ENCODE results near the gene ZSCAN23.
A peak's percentile ranks its signal among the peaks of the same experiment; 100 is the strongest.
"Not testable (repeated sequence)": the region's sequence is repeated elsewhere in the genome, so short reads cannot be mapped to it uniquely, and the experiment has no call there.

Gene ZSCAN23

DNA sequence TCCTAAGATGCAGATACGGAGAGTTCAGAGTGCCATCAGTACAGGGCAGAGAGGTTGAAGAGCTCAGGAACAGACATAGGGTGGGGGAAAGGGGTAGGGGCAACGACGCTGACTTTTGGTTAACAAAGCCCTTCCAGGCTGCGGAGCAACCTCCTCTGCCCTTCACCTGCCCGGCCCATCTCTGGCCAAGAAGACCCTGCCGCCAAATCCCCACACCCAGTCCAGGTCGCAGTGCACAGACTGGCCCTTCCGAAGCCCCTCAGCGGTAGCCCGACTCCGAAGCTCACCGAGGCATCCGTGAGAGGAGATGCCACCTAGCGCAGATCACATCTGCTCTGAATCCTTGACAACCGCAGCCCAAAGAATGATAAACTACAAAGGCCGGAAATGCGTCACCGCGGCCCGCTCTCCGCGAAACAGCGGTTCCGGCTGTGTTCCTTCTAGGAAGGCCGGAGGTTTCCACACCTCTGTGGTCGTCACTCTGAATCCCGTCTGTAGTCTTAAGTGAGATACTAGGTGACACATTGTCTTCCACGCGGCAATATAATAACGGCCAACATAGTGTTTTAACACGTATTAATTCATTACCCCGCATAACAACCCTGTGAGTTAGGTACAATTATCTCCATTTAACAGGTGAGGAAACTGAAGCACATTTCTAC lies at the start of gene ZSCAN23:
Gene ZSCAN23 (minus strand): TSS at position 380 of the 662 bp plus-strand sequence. CDS start 7,225 bp downstream, outside the sequence.
- peak; percentile 79 for DNase-seq

DNA sequence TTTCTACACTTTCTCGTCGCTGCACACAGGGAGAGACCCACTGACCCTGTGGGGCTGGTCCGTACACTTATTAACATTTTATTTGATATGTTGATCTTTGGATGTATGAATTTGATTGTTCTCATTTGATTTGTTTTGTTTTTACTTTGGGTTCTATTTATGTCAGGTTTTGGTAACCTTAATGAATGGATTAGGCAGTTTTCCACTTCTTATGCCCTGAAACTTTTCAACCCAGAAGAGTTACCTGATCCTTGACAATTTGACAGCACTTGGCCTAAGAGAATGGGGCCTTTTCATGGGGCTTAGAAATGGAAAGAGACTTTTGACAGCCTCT lies 48.7 kb upstream of the ZSCAN23 start:
- DNase-seq: no peak

GRCh38 chr6:28490205-28490890 lies 47.1 kb upstream of the ZSCAN23 start:
- DNase-seq: no peak

DNA sequence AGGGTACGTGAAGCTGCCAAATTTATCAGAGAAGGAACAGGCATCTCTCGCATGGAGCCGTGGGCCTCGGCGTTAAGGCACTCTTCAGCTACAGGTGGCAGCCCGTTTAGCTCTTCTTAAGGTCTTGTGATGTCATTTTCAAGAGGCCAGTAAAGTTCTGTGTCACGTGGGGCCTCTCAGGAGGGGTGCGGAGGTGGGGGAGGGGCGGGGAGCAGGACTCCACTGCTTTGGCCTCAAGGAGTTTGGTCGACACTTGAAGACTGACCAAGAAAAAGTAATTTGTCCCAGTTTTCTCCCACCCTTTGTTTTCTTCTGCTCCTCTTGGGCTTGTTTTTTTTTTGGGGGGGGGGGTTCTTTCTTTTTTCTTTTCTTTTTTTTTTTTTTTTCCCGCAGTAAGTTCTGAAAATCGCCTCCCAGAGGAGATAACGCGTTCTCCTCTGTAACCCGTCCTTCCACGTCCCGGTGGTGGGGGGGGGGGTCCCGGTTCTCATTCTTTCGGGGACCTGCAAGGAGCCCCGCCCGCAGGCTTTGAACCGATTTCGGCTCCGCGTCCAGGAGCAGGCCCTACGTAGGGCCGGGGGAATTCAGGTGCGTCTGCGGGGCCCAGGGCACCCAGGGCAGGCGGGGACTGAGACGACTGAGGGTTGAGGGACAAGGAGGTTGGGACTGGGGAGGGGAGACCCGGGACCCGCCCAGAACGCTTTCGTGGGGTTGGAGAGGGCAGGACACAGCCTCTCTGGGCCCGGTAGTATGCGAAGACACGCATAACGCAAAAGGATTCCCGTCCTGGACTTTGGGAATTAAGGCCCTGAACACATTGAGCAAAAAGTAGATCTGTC lies 46.3 kb upstream of the ZSCAN23 start:
- no peak for DNase-seq

DNA sequence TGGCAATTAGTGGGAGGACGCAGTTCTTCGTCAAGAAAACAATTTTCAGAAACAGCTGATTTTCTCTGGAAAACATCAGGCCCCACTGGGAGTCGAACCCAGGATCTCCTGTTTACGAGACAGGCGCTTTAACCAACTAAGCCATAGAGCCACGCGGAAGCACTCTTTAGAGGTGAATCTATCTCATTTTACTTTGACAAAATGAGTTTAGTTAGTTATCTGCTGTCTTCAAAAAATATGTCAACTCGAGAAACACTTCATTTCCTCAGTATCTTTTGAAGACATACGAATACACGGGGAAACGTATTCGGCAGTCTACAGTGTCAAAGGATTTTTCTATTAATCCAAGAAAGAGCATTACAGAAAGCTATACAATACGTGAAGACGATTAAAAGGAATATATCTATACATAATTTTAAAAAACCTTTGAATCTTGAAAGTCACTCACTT lies 45.6 kb upstream of the ZSCAN23 start:
- DNase-seq: no peak

DNA sequence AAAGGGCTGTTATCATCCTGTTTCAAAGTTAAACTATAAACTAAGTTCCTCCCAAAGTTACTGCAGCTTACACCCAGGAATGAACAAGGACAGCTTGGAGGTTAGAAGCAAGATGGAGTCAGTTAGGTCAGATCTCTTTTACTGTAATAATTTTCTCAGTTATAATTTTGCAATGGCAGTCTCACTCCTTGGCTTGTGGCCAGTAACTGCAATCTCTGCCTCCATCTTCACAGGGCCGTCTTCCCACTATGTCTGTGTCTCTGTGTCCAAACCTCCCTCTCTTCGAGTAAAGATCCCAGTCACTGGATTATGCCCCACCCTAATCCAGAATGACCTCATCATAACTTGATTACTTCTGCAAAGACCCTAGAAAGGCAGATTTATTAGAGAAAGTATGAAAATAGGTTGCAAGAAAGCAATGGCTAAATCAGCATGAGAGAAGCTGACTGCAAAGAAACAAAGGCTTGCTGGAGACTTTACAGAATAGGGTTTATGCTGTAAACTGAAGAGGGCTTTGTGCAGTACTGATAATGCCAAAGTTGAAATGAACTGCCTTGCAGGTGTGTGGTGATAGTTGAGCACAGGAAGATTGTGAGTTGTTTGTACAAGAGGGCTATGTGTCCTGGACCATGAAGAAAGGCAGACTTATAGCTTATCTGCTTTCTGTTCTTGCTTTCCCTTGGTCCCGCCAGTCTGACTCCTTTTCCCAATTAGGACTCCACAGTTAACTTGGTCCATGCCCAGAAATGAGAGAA lies 43.9 kb upstream of the ZSCAN23 start:
- DNase-seq: no peak

GRCh38 chr6:28486533-28486932 lies 43.2 kb upstream of the ZSCAN23 start:
- DNase-seq: no peak

GRCh38 chr6:28485482-28485881 lies 42.2 kb upstream of the ZSCAN23 start:
- DNase-seq: no peak

- no peak for DNase-seq
These were observed 37.1 kb upstream of the ZSCAN23 start for GRCh38 chr6:28480253-28480932.

GRCh38 chr6:28478518-28478917 lies 35.2 kb upstream of the ZSCAN23 start:
- DNase-seq: no peak

DNA sequence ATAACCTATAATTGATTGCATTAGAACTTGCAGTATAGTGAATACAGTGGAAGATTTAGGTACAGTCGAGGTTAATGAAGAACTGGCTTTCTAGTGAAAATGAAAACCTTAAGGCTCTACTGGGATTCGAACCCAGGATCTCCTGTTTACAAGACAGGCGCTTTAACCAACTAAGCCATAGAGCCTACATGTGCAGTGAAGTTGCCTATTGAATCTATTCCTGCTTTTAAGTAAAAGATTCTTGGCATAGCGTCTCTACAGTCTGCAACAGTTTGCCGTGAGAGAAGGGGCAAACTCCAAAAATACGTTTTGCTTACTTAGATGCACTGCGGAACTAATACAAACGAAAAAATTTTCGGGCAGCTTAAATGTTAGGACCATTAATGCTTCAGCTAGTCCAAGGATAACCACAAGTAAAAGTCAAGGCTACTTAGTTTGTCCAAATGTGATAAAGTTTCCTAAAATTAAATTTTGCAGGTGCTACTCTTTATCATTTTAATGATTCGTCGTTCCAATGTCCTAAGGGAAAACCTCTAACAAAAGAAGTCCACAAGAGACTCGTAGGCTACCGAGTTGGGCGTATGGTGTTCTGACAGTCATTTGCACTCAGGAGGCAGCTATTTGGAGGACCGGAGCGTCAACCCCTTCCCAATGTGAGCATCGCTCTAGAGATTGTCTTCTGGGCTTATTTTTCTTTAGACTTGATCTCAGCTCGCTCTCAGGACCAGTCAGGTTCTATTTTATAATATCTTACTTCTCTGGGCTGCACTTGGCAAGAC lies 31.3 kb upstream of the ZSCAN23 start:
- DNase-seq: peak; percentile 40

- DNase-seq: not testable (repeated sequence)
These were observed 26.0 kb upstream of the ZSCAN23 start for GRCh38 chr6:28469153-28469745.

GRCh38 chr6:28468056-28468455 lies 24.8 kb upstream of the ZSCAN23 start:
- DNase-seq: no peak

DNA sequence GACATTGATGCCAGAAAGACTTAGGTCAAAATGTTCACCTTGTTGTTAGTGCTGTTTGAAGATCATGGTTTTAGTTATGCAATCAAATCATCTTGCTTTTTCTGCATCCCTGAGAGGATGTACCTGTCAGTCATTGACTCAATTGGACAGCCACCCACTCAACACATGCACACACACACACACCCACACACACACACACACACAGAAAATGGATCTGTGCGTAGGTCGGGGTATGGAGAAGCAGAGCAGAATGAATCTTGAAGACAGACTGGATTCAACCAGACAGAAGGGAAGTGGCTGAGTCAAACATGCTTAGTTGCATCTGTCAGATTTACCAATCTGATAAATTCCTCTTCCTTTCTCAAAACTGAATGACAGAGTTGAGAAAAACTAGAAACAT lies 19.1 kb upstream of the ZSCAN23 start:
- DNase-seq: no peak

- DNase-seq: no peak
These were observed 15.3 kb upstream of the ZSCAN23 start for GRCh38 chr6:28458568-28458967.

DNA sequence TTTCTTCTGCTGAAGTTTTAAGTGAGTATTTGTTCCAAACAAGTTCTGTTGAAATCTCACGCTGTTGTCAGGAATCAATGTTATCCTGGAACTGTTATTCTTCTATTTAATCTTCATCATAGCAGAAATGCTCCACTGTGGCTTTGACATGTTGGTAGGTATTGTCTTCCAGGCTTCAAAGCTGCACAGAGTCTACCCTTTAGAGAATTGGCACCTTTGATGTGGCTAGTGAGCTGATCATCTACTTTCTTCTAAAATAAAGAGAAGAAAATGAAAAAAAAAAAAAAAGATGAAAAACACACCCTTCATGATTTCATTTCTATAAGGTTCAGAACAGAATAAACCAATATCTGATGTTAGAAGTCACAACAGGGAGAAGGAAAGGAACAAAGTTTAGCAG lies 5.8 kb upstream of the ZSCAN23 start:
- no peak for DNase-seq

GRCh38 chr6:28447512-28447906 lies 4.2 kb upstream of the ZSCAN23 start:
- not testable (repeated sequence) for DNase-seq

DNA sequence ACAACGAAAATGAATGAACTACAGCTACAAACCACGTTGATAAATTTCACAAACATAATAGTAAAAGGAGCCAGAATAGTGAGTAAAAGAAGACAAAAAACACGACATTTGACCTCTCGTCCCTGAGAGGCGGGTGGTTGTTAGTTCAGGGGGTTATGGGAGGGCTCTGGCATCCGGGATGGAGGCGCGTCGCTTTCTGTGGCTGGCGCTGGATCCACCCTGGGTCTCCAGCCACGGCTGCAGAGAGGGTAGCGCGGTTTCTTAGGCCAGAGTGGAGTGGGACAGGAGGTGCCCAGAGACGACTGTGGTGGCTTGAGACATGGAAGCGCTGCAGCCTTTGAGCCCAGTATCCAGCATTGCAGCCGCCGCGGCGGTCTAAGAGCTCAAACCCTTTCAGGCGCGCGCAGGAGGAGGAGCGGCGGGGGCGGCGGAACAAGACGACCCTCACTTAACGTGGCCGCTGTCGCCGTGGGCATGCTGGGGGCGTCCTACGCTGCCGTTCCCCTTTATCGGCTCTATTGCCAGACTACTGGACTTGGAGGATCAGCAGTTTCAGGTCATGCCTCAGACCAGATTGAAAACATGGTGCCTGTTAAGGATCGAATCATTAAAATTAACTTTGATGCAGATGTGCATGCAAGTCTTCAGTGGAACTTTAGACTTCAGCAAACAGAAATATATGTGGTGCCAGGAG lies 3.7 kb upstream of the ZSCAN23 start:
- DNase-seq: no peak

DNA sequence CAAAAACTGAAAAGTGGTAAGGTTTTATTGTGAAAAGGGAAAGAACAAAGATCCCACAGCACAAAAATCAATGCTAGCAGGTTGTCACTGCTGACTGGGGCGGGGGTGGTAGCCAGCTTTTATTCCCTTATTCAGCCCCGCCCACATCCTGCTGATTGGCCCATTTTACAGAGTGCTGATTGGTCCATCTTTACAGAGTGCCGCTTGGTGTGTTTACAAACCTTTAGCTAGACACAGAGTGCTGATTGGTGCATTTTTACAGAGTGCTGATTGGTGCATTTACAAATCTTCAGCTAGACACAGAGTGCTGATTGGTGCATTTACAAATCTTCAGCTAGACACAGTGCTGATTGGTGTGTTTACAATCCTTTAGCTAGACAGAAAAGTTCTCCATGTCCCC lies 1.5 kb upstream of the ZSCAN23 start:
- not testable (repeated sequence) for DNase-seq

GRCh38 chr6:28442586-28442985 lies 705 bp downstream of the ZSCAN23 start:
- DNase-seq: no peak

- DNase-seq: no peak
These were observed 6.9 kb downstream of the ZSCAN23 start for GRCh38 chr6:28436404-28436803.

Data from DMS153 (cell line).